HepG2 (cell line): ENCODE results near the gene CNNM1. TPM values are rescaled to one million over a fixed set of nuclear protein-coding genes. Genes with fewer than 3 reads are reported as not detected.

Experiments
- ATRX ChIP-seq: sonication (generic); formaldehyde crosslinking; IDR thresholded peaks from 2 replicates; pipeline ENCODE4 v1.4.0; 2020; ENCODE audit warnings: missing genetic modification reagents, borderline replicate concordance
- FOXA1 ChIP-seq, 2 experiments: fragments of 450-650 bp in 1 of 2; sonication (generic) in 1 of 2; formaldehyde crosslinking in 1 of 2; IDR thresholded peaks; 2 replicates each; pipeline versions ENCODE4 v1.4.0 to v1.6.1; 2016 to 2020; ENCODE audit warnings: missing genetic modification reagents in 1 of 2
- HNF1A ChIP-seq, 2 experiments: sonication (generic) in 1 of 2; formaldehyde crosslinking in 1 of 2; IDR thresholded peaks; 2 replicates each; pipeline versions ENCODE4 v1.4.0 to v1.6.1; 2016 to 2020; ENCODE audit warnings: borderline replicate concordance in 1 of 2, low read depth in 1 of 2, mild to moderate bottlenecking in 1 of 2, missing genetic modification reagents in 1 of 2
- HNF4G ChIP-seq, 2 experiments: sonication (generic) in 1 of 2; formaldehyde crosslinking in 1 of 2; IDR thresholded peaks; 2 replicates each; pipeline versions ENCODE4 v1.4.0 to v1.6.1; 2011 to 2020; ENCODE audit warnings: borderline replicate concordance in 2 of 2, low read depth in 2 of 2, mild to moderate bottlenecking in 2 of 2, low read length in 1 of 2, missing genetic modification reagents in 1 of 2, moderate library complexity in 1 of 2
- MAX ChIP-seq: IDR thresholded peaks from 2 replicates; pipeline ENCODE4 v1.6.1; 2012; ENCODE audit warnings: inconsistent platforms
- NFKBIZ ChIP-seq: IDR thresholded peaks from 2 replicates; pipeline ENCODE4 v1.6.1; 2018; ENCODE audit warnings: missing genetic modification reagents, missing compliant biosample characterization
- PHF5A ChIP-seq: IDR thresholded peaks from one replicate; pipeline ENCODE4 v1.6.1; 2018; ENCODE audit warnings: low read depth, missing genetic modification reagents; ENCODE audit not compliant: unreplicated experiment
- SKI ChIP-seq: fragments of 450-650 bp; IDR thresholded peaks from one replicate; pipeline ENCODE4 v1.6.1; 2018; ENCODE audit warnings: mild to moderate bottlenecking; ENCODE audit not compliant: partially characterized antibody
- ZBTB20 ChIP-seq: sonication (generic); formaldehyde crosslinking; IDR thresholded peaks from 2 replicates; pipeline ENCODE4 v1.8.1; 2023; ENCODE audit warnings: missing genetic modification reagents, low read depth, mild to moderate bottlenecking, borderline replicate concordance
- ZBTB37 ChIP-seq: sonication (generic); formaldehyde crosslinking; IDR thresholded peaks from 2 replicates; pipeline ENCODE4 v1.4.0; 2020; ENCODE audit warnings: mild to moderate bottlenecking, missing genetic modification reagents
- ZBTB44 ChIP-seq: sonication (generic); formaldehyde crosslinking; IDR thresholded peaks from 2 replicates; pipeline ENCODE4 v1.4.0; 2020; ENCODE audit warnings: missing genetic modification reagents
- ZNF121 ChIP-seq: sonication (generic); formaldehyde crosslinking; IDR thresholded peaks from 2 replicates; pipeline ENCODE4 v1.5.0; 2020; ENCODE audit warnings: mild to moderate bottlenecking, missing genetic modification reagents
- ZNF180 ChIP-seq: sonication (generic); formaldehyde crosslinking; IDR thresholded peaks from 2 replicates; pipeline ENCODE4 v1.4.0; 2020; ENCODE audit warnings: low read depth, missing genetic modification reagents, borderline replicate concordance
- ZNF232 ChIP-seq: sonication (generic); formaldehyde crosslinking; IDR thresholded peaks from 2 replicates; pipeline ENCODE4 v1.4.0; 2020; ENCODE audit warnings: missing genetic modification reagents, borderline replicate concordance
- ZNF251 ChIP-seq: sonication (generic); formaldehyde crosslinking; IDR thresholded peaks from 2 replicates; pipeline ENCODE4 v1.9.0; 2021; ENCODE audit warnings: mild to moderate bottlenecking, missing genetic modification reagents
- ZNF362 ChIP-seq: sonication (generic); formaldehyde crosslinking; IDR thresholded peaks from 2 replicates; pipeline ENCODE4 v1.4.0; 2020; ENCODE audit warnings: missing genetic modification reagents, mild to moderate bottlenecking, borderline replicate concordance
- ZNF557 ChIP-seq: sonication (generic); formaldehyde crosslinking; IDR thresholded peaks from 2 replicates; pipeline ENCODE4 v1.4.0; 2020; ENCODE audit warnings: missing genetic modification reagents
- ZNF614 ChIP-seq: IDR thresholded peaks from 2 replicates; pipeline ENCODE4 v1.6.1; 2018; ENCODE audit warnings: missing biosample characterization, missing genetic modification reagents, inconsistent platforms, borderline replicate concordance
- polyA plus RNA-seq, 8 experiments: library from polyadenylated mRNA; depleted of rRNA in 3 of 8; stranded (reverse) in 7 of 8; unstranded in 1 of 8; fragments of >200 nt; fragmentation: Illumina TruSeq in 4 of 8; extraction: Trizol in 4 of 8; gene quantifications; 2 replicates each; pipeline versions ENCODE4 v1.2.1 to v1.2.3, GENCODE V29; 2011 to 2016; ENCODE audit warnings: low read depth in 4 of 8, missing spikeins in 1 of 8, mixed read lengths in 1 of 8; ENCODE audit not compliant: insufficient read depth in 1 of 8
- total RNA-seq, 5 experiments: library from RNA; depleted of rRNA; stranded (reverse); fragments of >200 nt; fragmentation: Illumina TruSeq; extraction: Trizol; gene quantifications; 2 replicates each; pipeline ENCODE4 v1.2.3, GENCODE V29; 2016; ENCODE audit warnings: low read depth in 1 of 5

CNNM1 gene
- total and polyA plus RNA-seq, 2 of the 13 experiments (the other 11 are each of a cell fraction or from before 2014, with no cell fraction given), result 4.3 to 9.6 TPM

- TF ChIP-seq HNF1A (IDR thresholded peaks at IDR 0.05; ENCODE audit: low read depth) (peak; percentile 55), HNF1A (CRISPR knock-in tag; IDR thresholded peaks at IDR 0.05; ENCODE audit: borderline replicate concordance) (no peak), ZBTB44 (CRISPR knock-in tag) (no peak), ZNF121 (CRISPR knock-in tag) (0 out of 2 replicates have a peak, but pooled peaks have one; percentile 18), ZBTB37 (peak; percentile 79; the same call in 1 of the 2 replicates), ZNF614 (CRISPR knock-in tag) (no peak), ZNF232 (CRISPR knock-in tag) (peak; percentile 81; the same call in 1 of the 2 replicates), ZNF180 (no peak), SKI (peak; percentile 44), ATRX (CRISPR knock-in tag) (no peak), FOXA1 (IDR thresholded peaks at IDR 0.05) (peak; percentile 58; the same call in 1 of the 2 replicates), FOXA1 (CRISPR knock-in tag; IDR thresholded peaks at IDR 0.05) (peak; percentile 90), MAX (peak; percentile 66; the same call in 1 of the 2 replicates), ZBTB20 (peak; percentile 58; the same call in 1 of the 2 replicates), HNF4G (IDR thresholded peaks at IDR 0.05; ENCODE audit: borderline replicate concordance, low read depth, low read length) (peak; percentile 72; the same call in 1 of the 2 replicates), HNF4G (CRISPR knock-in tag; IDR thresholded peaks at IDR 0.05; ENCODE audit: borderline replicate concordance, low read depth) (no peak; the same call in 1 of the 2 replicates), PHF5A (CRISPR knock-in tag) (peak; percentile 94), ZNF362 (CRISPR knock-in tag) (peak; percentile 90), NFKBIZ (CRISPR knock-in tag) (0 out of 2 replicates have a peak, but pooled peaks have one; percentile 59), ZNF557 (0 out of 2 replicates have a peak, but pooled peaks have one; percentile 42), ZNF251 (CRISPR knock-in tag) (no peak)
These were observed 66.7 kb downstream of the CNNM1 start (continued) for GRCh38 chr10:99395750-99396445.
